ENCODE results near the gene DNASE1L3. TPM values are rescaled to one million over a fixed set of nuclear protein-coding genes. Genes with fewer than 3 reads are reported as not detected.

DNASE1L3 gene
- total RNA-seq, 1 experiment from 2014 or later, result not detected

DNA sequence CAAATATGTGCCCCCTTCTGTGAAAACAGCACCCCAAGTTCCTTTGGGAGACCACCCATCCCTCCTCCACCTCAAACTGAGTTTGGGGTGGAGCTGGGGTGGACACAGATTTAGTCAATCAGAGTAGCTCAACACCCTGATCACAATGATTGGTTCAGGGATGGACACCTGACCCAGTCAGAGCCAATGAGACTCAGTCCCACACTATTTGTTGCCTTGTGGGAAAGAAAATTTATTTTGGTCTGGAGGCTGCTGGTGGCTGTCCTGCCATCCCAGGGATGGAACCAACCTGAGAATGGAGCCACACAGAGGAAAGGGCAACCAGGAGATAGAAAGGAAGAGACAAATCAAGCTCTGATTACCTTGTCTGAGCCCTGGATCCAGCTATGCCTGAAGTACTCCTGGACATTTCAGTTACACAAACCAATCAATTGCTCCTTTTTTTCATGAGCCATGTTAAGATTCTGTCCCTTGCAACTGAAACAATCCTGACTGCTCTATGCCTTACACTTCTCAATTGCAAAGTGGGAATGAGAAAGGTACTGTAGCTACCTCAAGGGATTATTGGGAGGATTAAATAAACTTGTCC, 10.6 kb downstream of the DNASE1L3 start:
- Histone ChIP-seq H3K4me3 (ENCODE audit: insufficient read depth, low read depth, low read length) (no peak overlapping the region), H3K27me3 (ENCODE audit: control insufficient read depth, insufficient read depth, low read length) (no peaks in the 10 kb centered on the region), H3K36me3 (replicated peaks; ENCODE audit: control insufficient read depth, insufficient read depth, low read length) (no peaks in the 10 kb centered on the region)
- no peak for DNase-seq

DNA sequence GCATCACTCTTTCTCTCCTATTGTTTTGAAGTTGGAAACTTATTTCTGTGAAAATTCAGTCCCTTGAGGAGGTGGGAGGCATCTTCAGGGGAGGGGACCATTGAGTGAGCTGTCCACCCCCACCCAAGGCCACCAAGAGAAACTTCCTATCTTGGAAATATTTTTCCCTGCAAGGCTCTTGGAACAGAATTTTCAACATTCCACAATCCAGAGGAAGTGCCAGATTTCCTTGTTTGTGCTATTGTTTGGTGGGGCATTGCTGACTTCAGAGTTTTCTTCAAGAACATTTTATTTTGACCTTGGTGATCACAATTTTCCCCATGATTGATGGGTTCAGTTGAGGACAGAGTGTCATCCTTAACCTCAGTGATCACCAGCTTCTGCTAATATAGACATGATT, 12.0 kb downstream of the DNASE1L3 start:
- Histone ChIP-seq H3K27me3 (ENCODE audit: control insufficient read depth, insufficient read depth, low read length) (no peaks in the 10 kb centered on the region), H3K36me3 (replicated peaks; ENCODE audit: control insufficient read depth, insufficient read depth, low read length) (no peaks in the 10 kb centered on the region), H3K4me3 (ENCODE audit: insufficient read depth, low read depth, low read length) (no peak overlapping the region)
- DNase-seq, result no peak

- no peak overlapping the region for H3K4me3 ChIP-seq (ENCODE audit: insufficient read depth, low read depth, low read length)
- no peaks in the 10 kb centered on the region for H3K36me3 ChIP-seq (replicated peaks; ENCODE audit: control insufficient read depth, insufficient read depth, low read length)
- no peak for DNase-seq
- no peaks in the 10 kb centered on the region for H3K27me3 ChIP-seq (ENCODE audit: control insufficient read depth, insufficient read depth, low read length)
Measured at GRCh38 chr3:58198362-58198761, 12.4 kb downstream of the DNASE1L3 start.

DNA sequence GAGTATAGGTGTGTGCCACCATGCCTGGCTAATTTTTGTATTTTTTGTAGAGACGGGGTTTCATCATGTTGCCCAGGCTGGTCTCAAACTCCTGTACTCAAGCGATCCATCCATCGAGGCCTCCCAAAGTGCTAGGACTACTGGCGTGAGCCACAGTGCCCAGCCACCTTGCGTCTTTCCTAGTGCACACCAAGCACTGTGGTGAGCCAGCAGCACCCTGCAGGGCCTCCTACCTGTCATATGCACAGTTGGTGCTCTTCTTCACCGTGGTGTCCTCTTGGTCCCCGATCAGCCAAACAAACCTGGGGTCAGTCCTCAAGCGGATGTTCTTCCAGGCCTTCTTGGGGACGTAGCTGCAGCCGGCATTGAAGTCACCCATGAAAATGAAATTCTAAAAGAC, 13.2 kb downstream of the DNASE1L3 start:
- DNase-seq, result no peak
- Histone ChIP-seq H3K36me3 (replicated peaks; ENCODE audit: control insufficient read depth, insufficient read depth, low read length) (no peaks in the 10 kb centered on the region), H3K27me3 (ENCODE audit: control insufficient read depth, insufficient read depth, low read length) (no peaks in the 10 kb centered on the region), H3K4me3 (ENCODE audit: insufficient read depth, low read depth, low read length) (no peak overlapping the region)

DNA sequence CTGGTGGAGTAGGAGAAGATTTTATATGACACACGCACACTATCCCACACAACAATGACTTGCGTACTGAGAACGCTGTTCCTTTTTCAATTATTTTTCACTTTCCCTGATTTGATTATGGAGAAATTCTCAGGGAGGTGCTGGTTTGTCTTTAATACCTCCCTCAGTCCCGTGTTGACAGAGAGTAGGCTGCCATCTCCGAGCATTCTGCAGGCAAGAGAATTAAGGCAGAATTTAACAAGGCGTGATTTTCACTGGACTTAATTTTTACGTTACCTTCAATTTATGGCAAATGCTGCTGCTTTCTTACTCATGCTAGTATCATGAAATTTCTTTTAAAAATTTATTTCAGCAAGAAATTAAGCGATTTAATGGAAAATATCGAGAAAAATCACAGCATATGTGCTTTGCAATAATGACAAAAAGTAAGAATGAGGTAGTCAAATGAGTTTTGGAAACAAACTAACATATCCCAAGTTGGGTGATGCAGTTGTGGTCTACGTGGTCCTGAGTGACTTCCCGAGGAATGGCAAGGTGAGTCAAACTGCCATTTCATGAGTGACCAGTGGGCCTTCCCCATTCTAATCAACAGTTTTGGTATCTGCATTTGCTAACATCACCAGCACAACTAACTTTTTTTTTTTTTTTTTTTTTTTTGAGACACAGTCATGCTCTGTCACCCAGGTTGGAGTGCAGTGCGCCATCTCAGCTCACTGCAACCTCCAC, 16.9 kb downstream of the DNASE1L3 start:
- Histone ChIP-seq H3K36me3 (replicated peaks; ENCODE audit: control insufficient read depth, insufficient read depth, low read length) (no peaks in the 10 kb centered on the region), H3K4me3 (ENCODE audit: insufficient read depth, low read depth, low read length) (no peak overlapping the region), H3K27me3 (ENCODE audit: control insufficient read depth, insufficient read depth, low read length) (no peaks in the 10 kb centered on the region)
- no peak for DNase-seq

DNA sequence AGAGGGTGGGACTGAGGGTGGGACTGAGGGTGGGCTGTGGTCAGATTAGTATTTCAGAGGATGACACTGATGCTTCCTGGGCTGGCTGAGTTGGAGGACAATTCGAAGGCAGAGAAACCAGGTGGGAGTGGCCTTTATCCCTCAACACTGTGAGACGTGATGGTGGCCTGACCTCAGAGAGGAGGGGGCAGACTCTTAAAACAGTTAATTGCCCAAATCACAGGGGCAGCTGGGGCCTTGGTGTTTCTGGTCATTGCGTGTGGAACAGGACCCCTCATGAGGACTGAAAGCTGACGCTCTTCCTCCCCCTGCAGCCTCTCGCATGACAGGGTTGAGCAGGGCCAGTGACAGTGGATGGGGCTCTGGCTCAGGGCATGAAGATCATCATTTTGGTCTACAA, 18.7 kb downstream of the DNASE1L3 start:
- Histone ChIP-seq H3K4me3 (ENCODE audit: insufficient read depth, low read depth, low read length) (no peak overlapping the region), H3K36me3 (replicated peaks; ENCODE audit: control insufficient read depth, insufficient read depth, low read length) (no peaks in the 10 kb centered on the region), H3K27me3 (ENCODE audit: control insufficient read depth, insufficient read depth, low read length) (no peaks in the 10 kb centered on the region)
- no peak for DNase-seq

DNA sequence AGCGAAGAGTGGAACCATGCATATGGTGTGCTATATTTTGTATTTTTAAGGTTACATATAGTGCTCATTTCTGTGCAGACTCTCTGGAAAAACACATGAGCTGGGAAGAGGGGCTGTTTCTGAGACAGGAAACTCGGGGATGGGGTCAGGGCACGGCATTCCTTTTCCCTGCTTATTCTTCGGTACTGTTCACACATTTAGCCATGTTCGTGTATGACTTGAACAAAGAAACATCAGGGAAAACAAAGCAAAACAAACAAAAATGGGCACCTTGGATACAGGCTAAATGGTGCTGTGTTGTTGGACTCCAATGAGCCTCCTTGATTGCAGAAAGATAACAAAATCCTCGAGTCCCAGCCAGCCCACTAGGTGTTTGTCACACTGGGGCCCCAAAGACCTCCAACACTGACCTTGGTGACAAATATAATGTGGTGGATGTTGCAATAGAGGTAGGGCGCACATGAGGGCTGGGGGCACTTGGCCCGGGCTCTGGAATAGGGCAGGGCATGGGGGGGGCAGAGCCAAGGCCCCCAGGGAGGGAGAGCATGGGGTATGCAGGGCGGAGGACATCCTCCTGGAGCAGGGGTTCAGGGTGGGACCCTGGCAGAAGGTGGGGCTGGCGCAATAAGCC, 19.3 kb downstream of the DNASE1L3 start:
- DNase-seq, result no peak
- no peaks in the 10 kb centered on the region for H3K27me3 ChIP-seq (ENCODE audit: control insufficient read depth, insufficient read depth, low read length)
- H3K4me3 ChIP-seq (ENCODE audit: insufficient read depth, low read depth, low read length), result no peak overlapping the region

DNA sequence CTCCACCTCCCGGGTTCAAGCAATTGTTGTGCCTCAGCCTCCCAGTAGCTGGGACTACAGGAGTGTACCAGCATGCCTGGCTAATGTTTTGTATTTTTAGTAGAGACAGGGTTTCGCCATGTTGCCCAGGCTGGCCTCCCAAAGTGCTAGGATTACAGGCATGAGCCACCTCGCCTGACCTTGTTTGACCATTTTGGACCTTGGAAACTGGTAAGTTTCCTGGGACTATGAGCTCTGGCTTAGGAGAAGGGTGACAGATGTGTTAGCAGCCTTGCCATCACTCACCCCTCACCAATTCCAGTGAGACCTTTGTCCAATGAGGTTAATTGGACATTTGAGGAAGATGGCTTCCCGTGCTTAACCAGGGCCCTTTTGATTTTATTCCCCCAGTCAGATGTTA, 19.9 kb downstream of the DNASE1L3 start:
- Histone ChIP-seq H3K27me3 (ENCODE audit: control insufficient read depth, insufficient read depth, low read length) (no peaks in the 10 kb centered on the region), H3K4me3 (ENCODE audit: insufficient read depth, low read depth, low read length) (no peak overlapping the region), H3K36me3 (replicated peaks; ENCODE audit: control insufficient read depth, insufficient read depth, low read length) (no peaks in the 10 kb centered on the region)
- no peak for DNase-seq

More for the DNA sequence above, 19.3 kb downstream of the DNASE1L3 start:
- no peaks in the 10 kb centered on the region for H3K36me3 ChIP-seq (replicated peaks; ENCODE audit: control insufficient read depth, insufficient read depth, low read length)

- Histone ChIP-seq H3K36me3 (replicated peaks; ENCODE audit: control insufficient read depth, insufficient read depth, low read length) (no peaks in the 10 kb centered on the region), H3K27me3 (ENCODE audit: control insufficient read depth, insufficient read depth, low read length) (no peaks in the 10 kb centered on the region), H3K4me3 (ENCODE audit: insufficient read depth, low read depth, low read length) (no peak overlapping the region)
- no peak for DNase-seq
Measured at GRCh38 chr3:58190291-58190690, 20.5 kb downstream of the DNASE1L3 start.

GRCh38 chr3:58189691-58190090, 21.1 kb downstream of the DNASE1L3 start:
- Histone ChIP-seq H3K4me3 (ENCODE audit: insufficient read depth, low read depth, low read length) (no peak overlapping the region), H3K27me3 (ENCODE audit: control insufficient read depth, insufficient read depth, low read length) (no peaks in the 10 kb centered on the region), H3K36me3 (replicated peaks; ENCODE audit: control insufficient read depth, insufficient read depth, low read length) (no peaks in the 10 kb centered on the region)
- DNase-seq, result no peak

DNA sequence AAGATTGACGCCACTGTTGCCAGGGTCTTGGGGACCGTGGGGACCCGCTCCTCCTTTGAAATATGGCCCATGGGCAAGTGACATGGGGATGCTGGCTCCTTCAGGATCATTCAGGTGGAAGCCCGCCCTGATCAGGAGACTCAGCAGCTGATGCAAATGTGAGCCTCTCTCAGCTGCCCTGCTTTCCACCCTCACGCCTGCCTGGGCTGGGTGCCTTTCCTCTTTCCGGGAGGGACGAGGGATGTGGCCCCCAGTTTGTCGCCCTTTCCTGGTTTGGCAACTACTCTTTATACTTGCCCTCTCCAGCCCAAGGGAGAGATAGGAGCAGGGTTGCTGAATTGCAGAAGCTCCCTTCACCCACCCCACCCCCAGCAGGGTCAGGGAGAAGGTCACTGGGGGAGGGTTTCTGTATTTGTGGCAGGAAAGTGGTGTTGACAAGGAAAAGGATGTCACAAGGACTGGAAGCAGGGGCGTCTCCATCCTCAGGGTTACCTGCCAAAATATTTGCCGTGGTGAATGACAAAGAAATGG, 21.8 kb downstream of the DNASE1L3 start:
- no peak for DNase-seq
- Histone ChIP-seq H3K36me3 (replicated peaks; ENCODE audit: control insufficient read depth, insufficient read depth, low read length) (no peaks in the 10 kb centered on the region), H3K27me3 (ENCODE audit: control insufficient read depth, insufficient read depth, low read length) (no peaks in the 10 kb centered on the region), H3K4me3 (ENCODE audit: insufficient read depth, low read depth, low read length) (no peak overlapping the region)

GRCh38 chr3:58188173-58188564, 22.6 kb downstream of the DNASE1L3 start:
- Histone ChIP-seq H3K27me3 (ENCODE audit: control insufficient read depth, insufficient read depth, low read length) (no peaks in the 10 kb centered on the region), H3K4me3 (ENCODE audit: insufficient read depth, low read depth, low read length) (no peak overlapping the region), H3K36me3 (replicated peaks; ENCODE audit: control insufficient read depth, insufficient read depth, low read length) (no peaks in the 10 kb centered on the region)
- no peak for DNase-seq

GRCh38 chr3:58184982-58185360, 25.8 kb downstream of the DNASE1L3 start:
- Histone ChIP-seq H3K4me3 (ENCODE audit: insufficient read depth, low read depth, low read length) (no peak overlapping the region), H3K36me3 (replicated peaks; ENCODE audit: control insufficient read depth, insufficient read depth, low read length) (no peaks in the 10 kb centered on the region), H3K27me3 (ENCODE audit: control insufficient read depth, insufficient read depth, low read length) (no peaks in the 10 kb centered on the region)
- no peak for DNase-seq

GRCh38 chr3:58184309-58184981, 26.3 kb downstream of the DNASE1L3 start:
- H3K36me3 ChIP-seq (replicated peaks; ENCODE audit: control insufficient read depth, insufficient read depth, low read length), result no peaks in the 10 kb centered on the region
- DNase-seq, result no peak
- H3K27me3 ChIP-seq (ENCODE audit: control insufficient read depth, insufficient read depth, low read length), result no peaks in the 10 kb centered on the region
- H3K4me3 ChIP-seq (ENCODE audit: insufficient read depth, low read depth, low read length), result no peak overlapping the region

GRCh38 chr3:58183891-58184290, 26.9 kb downstream of the DNASE1L3 start:
- H3K4me3 ChIP-seq (ENCODE audit: insufficient read depth, low read depth, low read length), result no peak overlapping the region
- H3K36me3 ChIP-seq (replicated peaks; ENCODE audit: control insufficient read depth, insufficient read depth, low read length), result no peaks in the 10 kb centered on the region
- no peak for DNase-seq
- H3K27me3 ChIP-seq (ENCODE audit: control insufficient read depth, insufficient read depth, low read length), result no peaks in the 10 kb centered on the region
